HG03457 (cell line): Measurements from ENCODE around the gene FAM219A.
"Not testable (repeated sequence)": the region's sequence is repeated elsewhere in the genome, so short reads cannot be mapped to it uniquely, and the experiment has no call there.

ENCODE experiments used
- ATAC-seq: cut with Tn5 transposase; IDR thresholded peaks from one replicate; pipeline ENCODE4 v1.9.1; 2021; ENCODE audit warnings: moderate number of reproducible peaks; ENCODE audit not compliant: unreplicated experiment

Gene FAM219A

DNA sequence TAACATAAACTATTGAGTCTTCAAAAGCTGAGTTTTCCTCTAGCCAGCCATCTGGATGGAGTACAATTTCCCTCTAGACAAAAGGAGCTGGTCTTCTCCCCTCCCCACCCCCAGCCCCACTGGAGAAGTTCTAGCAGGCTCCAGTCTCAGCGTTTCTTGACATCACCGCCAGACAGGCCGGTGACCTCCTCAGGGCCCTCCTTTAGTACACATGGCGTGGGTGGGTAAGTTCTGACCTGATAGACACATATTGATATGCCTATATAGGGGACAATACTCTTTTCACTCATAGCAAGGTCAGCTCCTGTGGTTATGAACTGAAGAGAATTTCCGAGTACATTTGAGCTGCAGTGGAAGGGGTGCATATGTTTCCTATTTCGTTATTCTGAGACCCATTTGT is 27.5 kb upstream of the FAM219A start:
- no peak for ATAC-seq

DNA sequence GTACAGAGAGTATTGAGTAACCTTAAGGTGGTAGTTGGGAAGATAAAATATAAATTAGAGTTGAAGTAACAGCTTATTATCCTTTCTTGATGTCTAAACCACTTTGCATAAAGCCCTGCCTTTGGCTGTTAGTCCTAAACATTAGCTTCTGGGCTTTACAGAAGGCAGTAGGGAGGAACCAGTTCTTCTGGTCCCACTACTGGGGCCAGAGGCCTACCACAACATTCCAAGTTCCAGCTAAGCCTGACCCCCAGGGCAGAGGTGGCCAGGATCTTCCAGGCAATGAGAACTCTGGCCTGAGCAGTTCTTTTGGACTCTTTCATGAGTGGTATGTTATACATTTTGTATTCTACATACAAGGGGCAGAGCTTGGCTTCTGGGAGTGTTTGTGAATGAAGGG is 26.3 kb upstream of the FAM219A start:
- ATAC-seq: no peak

DNA sequence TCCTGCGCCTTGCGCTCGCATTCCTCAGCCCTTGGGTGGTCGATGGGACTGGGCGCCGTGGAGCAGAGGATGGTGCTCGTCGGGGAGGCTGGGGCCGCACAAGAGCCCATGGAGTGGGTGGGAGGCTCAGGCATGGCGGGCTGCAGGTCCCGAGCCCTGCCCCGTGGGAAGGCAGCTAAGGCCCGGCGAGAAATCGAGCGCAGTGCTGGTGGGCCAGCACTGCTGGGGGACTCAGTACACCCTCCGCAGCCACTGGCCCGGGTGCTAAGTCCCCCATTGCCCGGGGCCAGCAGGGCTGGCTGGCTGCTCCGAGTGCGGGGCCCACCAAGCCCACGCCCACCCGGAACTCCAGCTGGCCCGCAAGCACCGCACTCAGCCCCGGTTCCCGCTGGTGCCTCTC is 24.4 kb upstream of the FAM219A start:
- not testable (repeated sequence) for ATAC-seq

DNA sequence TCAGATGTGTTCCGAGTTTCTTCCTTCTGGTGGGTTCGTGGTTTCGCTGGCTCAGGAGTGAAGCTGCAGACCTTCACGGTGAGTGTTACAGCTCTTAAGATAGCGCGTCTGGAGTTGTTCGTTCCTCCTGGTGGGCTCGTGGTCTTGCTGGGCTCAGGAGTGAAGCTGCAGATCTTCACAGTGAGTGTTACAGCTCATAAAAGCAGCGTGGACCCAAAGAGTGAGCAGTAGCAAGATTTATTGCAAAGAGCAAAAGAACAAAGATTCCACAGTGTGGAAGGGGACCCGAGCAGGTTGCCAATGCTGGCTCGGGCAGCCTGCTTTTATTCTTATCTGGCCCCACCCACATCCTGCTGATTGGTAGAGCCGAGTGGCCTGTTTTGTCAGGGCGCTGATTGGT is 23.2 kb upstream of the FAM219A start:
- not testable (repeated sequence) for ATAC-seq

DNA sequence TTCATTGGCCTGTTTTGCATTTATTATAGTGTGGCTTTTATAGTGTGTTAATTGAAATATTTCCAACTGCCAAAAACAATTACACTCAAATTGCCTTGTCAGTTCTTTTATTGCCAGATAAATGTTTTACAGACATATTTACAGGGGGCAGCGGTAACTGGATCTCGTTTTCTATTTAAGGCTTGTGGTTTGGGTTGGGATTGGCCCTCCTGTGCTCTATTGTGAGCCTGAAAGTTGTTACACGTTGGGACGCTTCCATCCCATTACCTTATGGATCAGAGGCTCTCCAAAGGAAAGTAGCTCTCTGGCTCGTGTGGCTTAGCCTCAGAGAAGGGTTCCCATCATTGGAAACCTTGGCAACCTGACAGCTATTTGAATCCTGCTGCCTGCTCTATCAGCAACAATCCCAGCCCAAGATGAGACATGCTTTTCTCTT is 21.1 kb upstream of the FAM219A start:
- no peak for ATAC-seq

DNA sequence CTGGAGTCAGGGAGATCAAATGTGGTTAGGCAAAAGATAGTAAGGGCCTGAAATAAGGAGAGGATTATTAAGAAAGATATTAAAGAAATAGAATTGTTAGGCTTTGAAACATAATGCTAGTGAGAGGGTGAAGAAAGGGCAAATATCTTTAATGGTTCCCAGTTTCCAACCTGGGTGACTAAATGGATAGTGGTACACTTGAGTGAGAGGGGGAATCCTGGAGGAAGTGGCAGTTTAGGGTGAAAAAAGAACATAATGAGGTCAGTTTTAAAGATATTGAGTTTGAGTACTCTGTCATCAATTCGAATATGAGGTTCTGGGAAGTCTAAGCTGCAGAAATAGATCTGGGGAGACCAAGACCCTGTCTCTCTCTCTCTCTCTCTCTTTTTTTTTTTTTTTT is 19.2 kb upstream of the FAM219A start:
- ATAC-seq: no peak

DNA sequence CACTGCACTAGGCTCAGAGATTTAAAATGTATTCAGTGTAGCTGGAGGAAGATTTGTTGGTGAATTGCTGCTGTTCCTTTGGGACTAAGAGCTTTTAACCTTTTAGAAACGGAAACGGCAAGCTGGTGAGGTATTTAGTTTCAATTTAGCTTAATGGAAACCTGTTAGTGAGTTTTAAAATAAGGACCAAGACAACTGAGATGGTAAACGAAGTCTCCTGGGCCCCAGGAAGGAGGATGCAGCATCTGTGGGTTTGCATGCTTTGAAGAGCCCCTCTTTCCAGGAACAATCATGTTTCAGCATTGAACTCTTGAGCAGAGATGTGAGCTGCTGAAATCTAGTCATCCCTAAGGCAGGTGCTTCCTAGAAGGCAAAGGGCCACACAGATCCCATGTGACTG is 16.7 kb upstream of the FAM219A start:
- ATAC-seq: no peak

DNA sequence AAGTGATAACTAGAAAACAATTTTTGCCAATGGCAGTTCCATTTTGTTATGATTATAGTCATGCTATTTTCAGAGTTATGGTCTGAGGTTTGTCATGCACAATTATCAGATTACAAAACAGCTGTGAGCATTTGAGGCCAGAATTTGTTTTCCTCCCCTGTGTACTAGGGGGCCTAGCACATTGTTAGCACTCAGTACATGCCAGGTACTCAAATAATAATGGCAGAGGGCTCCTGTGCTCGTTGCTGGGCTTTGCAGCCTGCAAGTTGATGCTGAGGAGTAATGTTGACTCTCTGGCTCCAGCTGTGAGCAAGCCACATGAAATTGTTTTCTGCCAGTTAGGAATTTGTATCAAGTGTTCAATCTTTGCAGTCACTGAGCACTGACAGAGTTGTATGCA is 7.1 kb upstream of the FAM219A start:
- no peak for ATAC-seq

DNA sequence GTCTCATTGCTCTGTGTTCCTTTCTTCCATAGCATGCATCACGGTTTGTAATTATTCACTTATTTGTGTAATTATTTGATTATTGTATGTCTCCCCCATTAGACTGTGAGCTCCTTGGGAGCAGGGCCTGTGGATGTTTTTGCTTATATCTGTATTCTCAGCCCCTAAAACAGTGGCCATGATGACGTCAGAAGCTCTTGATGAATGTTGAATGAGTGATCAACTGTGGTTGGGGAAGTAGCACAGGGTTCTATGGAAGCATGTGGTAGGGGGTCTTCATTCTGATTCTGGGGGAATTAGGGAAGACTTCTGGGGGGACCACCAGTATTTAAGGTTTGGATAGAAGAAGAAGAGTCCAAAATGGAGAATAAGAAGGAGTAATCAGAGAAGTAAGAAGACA is 6.2 kb upstream of the FAM219A start:
- no peak for ATAC-seq

DNA sequence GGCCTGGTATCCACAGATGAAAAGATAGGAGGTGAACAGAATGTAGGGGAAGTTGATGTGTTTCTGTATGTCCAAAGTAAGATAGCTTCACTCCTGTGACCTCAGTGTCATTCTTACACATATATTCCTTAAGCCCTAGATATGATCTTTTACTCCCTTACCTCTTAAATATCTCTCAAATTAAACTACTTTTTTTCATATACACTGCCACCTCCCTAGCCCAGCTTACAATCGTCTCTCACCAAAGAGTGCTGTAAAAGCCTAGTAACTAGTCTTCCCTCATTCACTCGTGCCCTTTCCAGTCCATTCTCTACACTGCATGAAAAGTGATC is 5.5 kb upstream of the FAM219A start:
- no peak for ATAC-seq

DNA sequence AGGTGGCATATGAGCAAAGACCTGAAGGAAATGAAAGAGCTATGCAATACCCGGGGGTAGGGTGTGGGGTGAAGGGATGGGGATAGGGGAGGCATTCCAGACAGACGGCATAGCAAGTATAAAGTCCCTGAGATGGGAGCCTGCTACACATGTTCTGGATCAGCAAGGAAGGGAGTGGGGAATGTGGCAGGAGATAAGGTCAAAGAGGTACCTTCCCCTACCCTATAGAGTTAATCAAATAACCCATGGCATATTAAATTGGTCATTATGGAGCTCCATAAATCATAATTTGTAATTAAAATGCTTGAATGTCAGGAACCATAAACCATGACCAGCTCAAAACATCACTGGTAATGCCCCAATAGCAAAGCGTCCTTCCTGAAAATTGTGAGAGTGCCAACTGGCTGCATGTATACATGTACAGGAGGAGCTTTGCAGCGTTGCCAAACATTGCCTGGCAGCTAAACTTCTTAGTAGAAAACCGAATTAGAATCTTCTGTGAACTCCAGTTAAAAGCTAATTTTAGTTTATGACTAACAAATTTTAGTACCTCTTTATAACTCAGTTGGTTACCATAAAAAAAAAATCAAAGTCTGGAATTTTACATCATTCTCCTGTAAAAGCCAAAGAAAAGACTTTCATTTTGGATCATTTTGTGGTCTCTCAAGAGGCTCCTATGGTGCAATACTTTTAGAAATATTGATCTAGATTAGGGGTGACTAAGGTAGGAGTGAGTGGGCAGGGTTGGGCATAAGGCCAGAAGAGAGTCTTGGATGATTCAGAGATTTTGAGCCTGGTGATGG is 4.9 kb upstream of the FAM219A start:
- ATAC-seq: no peak

DNA sequence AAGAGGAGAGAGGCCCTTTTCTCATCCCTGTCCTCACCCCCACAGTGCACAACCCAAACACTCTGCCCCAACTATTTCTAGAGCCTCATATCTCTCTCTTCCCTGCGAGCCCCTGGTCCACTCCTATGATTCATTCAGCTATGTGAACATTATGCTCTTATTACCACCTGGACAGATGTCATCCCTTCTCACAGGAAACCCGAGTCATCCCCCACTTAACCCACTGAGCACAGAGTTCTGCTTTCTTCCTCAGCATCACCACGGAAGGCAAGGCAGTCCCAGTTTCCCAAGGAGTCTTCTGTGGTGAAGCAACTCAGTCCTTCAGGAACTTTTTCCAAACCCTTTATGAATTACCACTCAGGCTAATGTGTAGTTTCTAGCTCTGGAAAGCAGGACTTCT is 1.6 kb upstream of the FAM219A start:
- no peak for ATAC-seq

DNA sequence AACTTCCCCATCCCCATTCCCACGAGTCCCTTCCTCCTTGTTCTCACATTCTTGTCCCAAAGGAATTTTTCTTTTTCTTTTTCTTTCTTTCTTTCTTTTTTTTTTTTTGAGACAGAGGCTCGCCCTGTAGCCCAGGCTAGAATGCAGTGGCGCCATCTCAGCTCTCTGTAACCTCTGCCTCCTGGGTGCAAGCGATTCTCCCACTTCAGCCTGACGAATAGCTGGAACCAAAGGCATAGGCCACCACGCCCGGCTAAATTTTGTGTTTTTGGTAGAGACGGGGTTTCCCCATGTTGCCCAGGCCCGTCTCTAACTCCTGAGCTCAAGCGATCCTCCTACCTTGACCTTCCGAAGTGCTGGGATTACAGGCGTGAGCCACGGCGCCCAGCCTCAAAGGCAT is 986 bp upstream of the FAM219A start:
- ATAC-seq: no peak

DNA sequence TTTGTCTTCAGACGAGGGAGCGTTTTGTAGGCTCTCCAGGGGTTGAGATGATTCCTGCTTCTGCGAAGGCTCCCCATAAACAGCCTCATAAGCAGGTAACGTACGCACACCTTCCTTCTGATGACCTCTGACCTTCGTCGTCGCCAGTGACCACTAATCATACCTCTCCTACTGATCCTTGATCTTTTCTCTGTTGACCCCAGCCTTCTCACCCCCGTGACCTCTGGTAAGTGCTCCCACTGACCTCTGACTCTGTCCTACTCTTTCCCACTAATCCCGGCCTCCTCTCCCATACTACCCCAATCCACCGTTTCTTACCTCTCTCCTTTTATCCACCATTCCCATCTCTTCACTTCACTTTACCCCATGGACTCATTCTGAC is 580 bp upstream of the FAM219A start:
- ATAC-seq: no peak

DNA sequence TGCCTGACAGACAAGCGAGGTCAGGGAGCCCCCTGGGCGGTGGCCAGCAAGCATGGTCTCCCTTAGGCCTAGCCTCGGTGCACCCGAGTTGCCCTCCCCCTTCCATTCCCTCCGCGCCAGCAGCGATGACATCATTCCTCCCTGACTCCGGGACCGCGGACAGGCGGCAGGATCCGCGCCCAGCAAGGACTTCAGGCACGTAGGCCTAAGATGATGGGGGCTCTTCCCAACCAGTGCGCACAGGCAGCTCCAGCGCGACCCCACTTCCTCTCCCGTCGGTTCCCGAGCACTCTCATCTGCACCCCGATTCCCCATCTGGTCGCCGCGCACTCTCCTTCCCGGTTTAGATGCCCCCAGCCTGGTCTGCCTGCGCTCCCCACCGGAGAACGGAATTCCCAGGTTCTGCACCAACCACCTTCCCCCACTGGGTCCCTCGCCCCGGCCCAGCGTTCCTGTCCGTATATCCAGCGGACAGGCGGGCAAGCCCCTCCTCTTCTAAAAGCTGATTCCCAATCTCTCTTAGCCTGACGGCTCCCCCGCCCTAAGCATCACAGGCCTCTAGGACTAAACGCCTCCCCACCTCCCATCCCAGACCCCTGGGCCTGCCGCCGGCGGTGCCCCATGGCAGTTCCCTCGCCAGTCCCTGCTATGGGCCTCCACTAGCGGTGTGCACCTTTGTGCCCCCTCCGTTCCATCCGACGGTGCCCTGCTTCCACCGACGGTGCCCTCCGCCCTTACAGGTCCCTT is 931 bp downstream of the FAM219A start:
- no peak for ATAC-seq

DNA sequence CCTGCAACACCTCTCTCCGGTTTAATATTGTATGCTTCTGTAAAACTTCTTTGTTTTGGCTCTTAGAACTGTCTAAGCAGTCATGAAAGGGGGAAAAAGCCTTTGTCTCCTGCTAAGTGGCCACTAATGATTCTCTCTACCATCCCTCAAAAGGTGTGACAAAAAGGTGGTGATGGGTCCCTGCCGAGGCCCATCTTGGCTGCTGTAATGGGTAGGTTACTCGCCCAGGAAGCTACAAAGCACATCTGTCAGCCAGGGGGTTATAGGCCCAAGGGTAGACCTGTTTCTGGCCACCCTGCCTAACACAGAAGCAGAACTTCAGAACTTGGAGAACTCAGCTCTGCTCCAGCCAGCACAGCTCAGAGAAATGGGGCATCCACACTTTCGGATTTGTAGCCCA is 1.6 kb downstream of the FAM219A start:
- no peak for ATAC-seq

DNA sequence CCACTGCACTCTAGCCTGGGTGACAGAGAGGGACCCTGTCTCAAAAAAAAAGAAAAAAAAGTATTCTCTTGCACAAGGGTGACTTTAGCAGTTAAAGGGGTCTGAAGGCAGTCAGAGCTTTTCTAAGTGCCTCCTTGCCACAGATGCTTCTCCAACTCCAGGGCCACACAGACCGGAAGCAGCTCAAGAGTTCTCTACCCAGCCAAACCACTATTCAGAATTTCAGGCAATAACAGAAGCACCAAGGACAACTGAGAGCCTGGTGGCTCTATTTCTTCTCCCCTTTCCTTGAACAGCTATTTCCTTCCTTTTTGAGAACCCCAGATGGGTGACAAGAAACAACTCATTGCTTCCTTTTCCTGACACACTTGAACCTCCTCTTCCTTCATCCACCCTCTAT is 2.2 kb downstream of the FAM219A start:
- ATAC-seq: no peak

DNA sequence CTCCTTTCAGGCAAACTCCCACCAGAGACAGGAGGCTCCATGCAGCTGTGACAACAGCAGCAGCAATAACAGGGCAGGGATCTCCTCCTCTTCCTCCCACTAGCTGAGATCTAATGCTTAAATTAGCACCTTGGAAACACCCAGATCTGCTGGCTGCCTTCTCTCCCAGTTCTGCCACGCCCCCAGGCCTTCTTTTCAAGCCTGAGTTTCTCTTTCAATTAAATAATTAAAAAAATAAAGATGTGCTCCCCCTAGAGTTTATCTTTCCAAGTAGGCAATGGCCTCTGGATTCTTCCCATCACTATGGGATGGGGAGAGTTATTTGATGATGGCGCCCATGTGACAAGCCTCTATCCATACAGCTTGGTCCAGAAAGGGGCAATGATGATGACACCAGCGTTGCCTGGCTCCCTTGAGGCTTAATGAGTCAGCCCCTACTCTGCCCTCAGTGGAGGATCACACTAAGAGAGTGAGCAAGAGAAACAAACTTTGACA is 3.8 kb downstream of the FAM219A start:
- no peak for ATAC-seq

DNA sequence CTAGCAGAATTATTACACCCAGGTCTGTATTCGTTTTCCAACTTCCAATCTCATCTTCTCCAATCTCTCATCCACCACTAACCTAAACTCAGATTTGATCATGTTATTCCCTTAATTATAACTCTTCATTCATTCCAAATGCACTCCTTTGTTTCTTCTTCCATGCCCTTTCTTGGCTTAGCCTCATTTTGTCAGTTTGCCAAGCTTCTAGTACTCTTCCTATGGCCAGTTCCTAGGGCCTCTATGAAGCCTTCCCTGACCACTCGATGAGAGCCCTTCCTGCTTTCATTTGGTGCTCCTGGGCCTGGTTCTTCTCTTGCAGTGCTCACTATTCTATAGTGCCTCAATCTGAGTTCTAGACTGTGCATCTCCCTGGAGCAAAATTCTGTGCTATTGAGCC is 5.8 kb downstream of the FAM219A start:
- no peak for ATAC-seq

DNA sequence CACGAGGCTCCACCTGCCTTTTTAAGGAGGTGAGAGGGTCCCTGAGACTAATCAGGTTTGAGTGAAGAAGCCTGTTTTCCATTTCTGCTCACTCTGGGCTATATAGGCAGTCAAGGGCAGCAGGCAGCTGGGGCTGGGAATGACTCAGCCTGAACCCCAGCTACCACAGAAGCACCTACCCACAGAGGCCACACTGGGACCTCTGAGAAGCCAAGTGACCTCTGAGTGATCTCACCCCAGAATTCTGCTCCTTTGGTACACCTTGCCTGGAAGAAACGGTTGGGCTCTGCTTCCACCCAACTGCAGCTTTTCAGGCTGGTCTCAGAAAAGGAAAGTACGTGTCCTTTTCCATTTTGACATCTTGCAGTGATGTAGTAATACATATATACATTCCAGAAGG is 6.8 kb downstream of the FAM219A start:
- no peak for ATAC-seq

DNA sequence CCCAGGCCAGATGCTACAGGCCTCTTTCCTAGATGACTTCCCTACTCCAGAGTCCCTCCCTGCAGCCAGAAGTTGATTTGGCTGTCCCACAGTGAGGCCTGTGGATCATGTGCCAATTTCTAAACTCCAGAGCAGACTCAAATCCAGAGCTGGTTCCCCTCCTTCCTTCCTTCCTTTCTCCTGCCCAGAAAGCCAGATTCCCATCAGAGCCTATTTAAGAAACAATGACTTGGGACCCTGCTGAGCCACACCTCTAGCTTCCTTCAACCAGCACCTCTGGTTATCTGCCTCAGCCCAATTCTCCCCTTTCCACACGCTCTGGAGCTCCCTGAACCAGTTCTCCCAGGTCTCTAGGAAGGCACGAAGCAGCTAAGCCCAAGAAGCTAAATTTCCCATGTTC is 7.2 kb downstream of the FAM219A start:
- ATAC-seq: no peak

DNA sequence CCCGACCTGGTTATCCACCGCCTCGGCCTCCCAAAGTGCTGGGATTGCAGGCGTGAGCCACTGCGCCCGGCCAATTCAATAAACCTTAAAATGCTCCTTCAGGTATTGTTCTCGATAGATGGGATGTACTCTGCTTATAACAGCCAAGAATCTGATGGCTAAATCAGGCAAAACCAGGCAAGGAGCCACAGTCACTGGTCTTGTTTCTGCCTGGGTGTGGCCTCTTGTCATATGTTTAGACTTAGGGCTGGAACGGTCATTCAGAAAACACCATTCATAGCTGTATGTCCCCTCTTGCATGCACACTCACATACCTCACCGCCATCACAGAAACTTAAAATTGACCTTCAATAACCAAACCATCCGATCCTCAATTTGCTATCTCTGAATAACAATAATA is 7.7 kb downstream of the FAM219A start:
- no peak for ATAC-seq

DNA sequence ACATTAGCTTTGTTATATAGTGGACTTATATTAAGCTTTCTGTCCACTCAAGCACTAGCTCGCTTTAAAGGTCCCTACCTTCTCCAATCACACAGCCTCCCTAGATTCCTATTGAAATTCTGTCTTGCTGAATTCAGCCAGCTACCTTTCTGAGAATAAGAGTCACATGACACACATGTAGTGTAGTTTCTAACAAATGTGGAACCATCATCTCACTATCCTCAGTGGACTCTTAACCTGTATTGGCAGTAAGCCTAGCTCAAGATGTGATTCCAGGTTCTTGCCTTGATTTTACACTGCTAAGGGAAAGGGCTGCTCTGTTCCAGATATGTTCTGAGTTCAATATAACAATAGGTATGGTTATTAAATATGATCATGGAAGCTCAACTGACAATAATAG is 11.4 kb downstream of the FAM219A start:
- no peak for ATAC-seq
